DND-41 (cell line): ENCODE data around the gene TRIM6.

Experiments
- ATAC-seq: fragments of 200-7000 bp; cut with Tn5 transposase; 3 replicates; pipeline ENCODE4 v1.9.1; 2021; ENCODE audit warnings: low read depth; ENCODE audit not compliant: insufficient read depth
- DNase-seq: peaks from one replicate; pipeline ENCODE4 v3.0.0-alpha.2; 2020
- H2AFZ ChIP-seq: 2 replicates; pipeline ENCODE4 v1.6.0; 2012; ENCODE audit warnings: low read depth, low read length
- H3K27ac ChIP-seq: 2 replicates; pipeline ENCODE4 v1.5.1; 2012; ENCODE audit warnings: low read length, inconsistent platforms
- H3K27me3 ChIP-seq: fragments of 200-600 bp; sonication (generic); 2 replicates; pipeline ENCODE4 v1.6.0; 2012; ENCODE audit warnings: low read length, mild to moderate bottlenecking, inconsistent platforms; ENCODE audit not compliant: insufficient read depth, poor library complexity
- H3K36me3 ChIP-seq: 2 replicates; pipeline ENCODE4 v1.5.1; 2012; ENCODE audit warnings: low read length, inconsistent platforms; ENCODE audit not compliant: insufficient read depth
- H3K4me1 ChIP-seq: 2 replicates; pipeline ENCODE4 v1.5.1; 2012; ENCODE audit warnings: mild to moderate bottlenecking, low read length; ENCODE audit not compliant: insufficient read depth
- H3K4me2 ChIP-seq: 2 replicates; pipeline ENCODE4 v1.6.0; 2012; ENCODE audit warnings: mild to moderate bottlenecking, moderate library complexity, low read length, inconsistent platforms; ENCODE audit not compliant: insufficient read depth
- H3K4me3 ChIP-seq, 2 experiments: fragments of 200-600 bp in 1 of 2; shearing (Covaris generic) in 1 of 2; 2 replicates each; pipeline ENCODE4 v1.5.1; 2012 to 2016; ENCODE audit warnings: inconsistent platforms in 2 of 2, low read length in 2 of 2, mild to moderate bottlenecking in 2 of 2, low read depth in 1 of 2, moderate library complexity in 1 of 2
- H3K79me2 ChIP-seq: 2 replicates; pipeline ENCODE4 v1.6.0; 2012; ENCODE audit warnings: low read length, inconsistent platforms; ENCODE audit not compliant: insufficient read depth
- H3K9ac ChIP-seq: 2 replicates; pipeline ENCODE4 v1.6.0; 2012; ENCODE audit warnings: low read depth, mild to moderate bottlenecking, inconsistent platforms, low read length, moderate library complexity
- H3K9me3 ChIP-seq: 2 replicates; pipeline ENCODE4 v1.5.1; 2012; ENCODE audit warnings: low read length, moderate library complexity, mild to moderate bottlenecking, inconsistent platforms; ENCODE audit not compliant: insufficient read depth, severe bottlenecking
- H4K20me1 ChIP-seq: 2 replicates; pipeline ENCODE4 v1.6.0; 2012; ENCODE audit warnings: low read length; ENCODE audit not compliant: insufficient read depth
- EZH2 ChIP-seq: IDR thresholded peaks from 3 replicates; pipeline ENCODE4 v1.6.1; 2012; ENCODE audit warnings: borderline replicate concordance, low read depth, mild to moderate bottlenecking, moderate library complexity, low read length, inconsistent platforms; ENCODE audit not compliant: severe bottlenecking
- TF ChIP-seq, protein P1 (sequence below): IDR thresholded peaks from 2 replicates; pipeline ENCODE4 v1.5.1; 2012; ENCODE audit warnings: borderline replicate concordance, low read length, moderate library complexity, mild to moderate bottlenecking; ENCODE audit not compliant: poor library complexity, severe bottlenecking; ENCODE audit errors: extremely low read depth

Gene TRIM6

GRCh38 chr11:5631969-5632635, 35.7 kb downstream of the TRIM6 start:
- H3K27ac ChIP-seq: no peak overlapping the region

GRCh38 chr11:5639953-5640352, 43.5 kb downstream of the TRIM6 start:
- Histone ChIP-seq H3K36me3 (no peaks in the 10 kb centered on the region; the same call in 1 of the 2 replicates), H2AFZ (no peak overlapping the region), H3K4me1 (no peaks in the 10 kb centered on the region), H3K9ac (no peak overlapping the region), H3K79me2 (no peaks in the 10 kb centered on the region), H3K9me3 (no peaks in the 10 kb centered on the region), H4K20me1 (no peaks in the 10 kb centered on the region), H3K27me3 (no peaks in the 10 kb centered on the region), H3K4me3 (no peak overlapping the region), H3K27ac (no peak overlapping the region), H3K4me2 (no peak overlapping the region)
- DNase-seq (no peak), ATAC-seq (no peak)
- TF ChIP-seq, protein P1, sequence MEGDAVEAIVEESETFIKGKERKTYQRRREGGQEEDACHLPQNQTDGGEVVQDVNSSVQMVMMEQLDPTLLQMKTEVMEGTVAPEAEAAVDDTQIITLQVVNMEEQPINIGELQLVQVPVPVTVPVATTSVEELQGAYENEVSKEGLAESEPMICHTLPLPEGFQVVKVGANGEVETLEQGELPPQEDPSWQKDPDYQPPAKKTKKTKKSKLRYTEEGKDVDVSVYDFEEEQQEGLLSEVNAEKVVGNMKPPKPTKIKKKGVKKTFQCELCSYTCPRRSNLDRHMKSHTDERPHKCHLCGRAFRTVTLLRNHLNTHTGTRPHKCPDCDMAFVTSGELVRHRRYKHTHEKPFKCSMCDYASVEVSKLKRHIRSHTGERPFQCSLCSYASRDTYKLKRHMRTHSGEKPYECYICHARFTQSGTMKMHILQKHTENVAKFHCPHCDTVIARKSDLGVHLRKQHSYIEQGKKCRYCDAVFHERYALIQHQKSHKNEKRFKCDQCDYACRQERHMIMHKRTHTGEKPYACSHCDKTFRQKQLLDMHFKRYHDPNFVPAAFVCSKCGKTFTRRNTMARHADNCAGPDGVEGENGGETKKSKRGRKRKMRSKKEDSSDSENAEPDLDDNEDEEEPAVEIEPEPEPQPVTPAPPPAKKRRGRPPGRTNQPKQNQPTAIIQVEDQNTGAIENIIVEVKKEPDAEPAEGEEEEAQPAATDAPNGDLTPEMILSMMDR: no peak
- TF ChIP-seq EZH2: no peak

More at GRCh38 chr11:5631969-5632635, 35.7 kb downstream of the TRIM6 start:
- TF ChIP-seq EZH2: no peak
- TF ChIP-seq, protein P1: no peak
- H3K4me3 ChIP-seq: no peak overlapping the region
- H4K20me1 ChIP-seq: no peaks in the 10 kb centered on the region
- no peak overlapping the region for H3K4me2 ChIP-seq
- no peaks in the 10 kb centered on the region for H3K9me3 ChIP-seq
- H2AFZ ChIP-seq: no peak overlapping the region
- no peaks in the 10 kb centered on the region; the same call in 1 of the 2 replicates for H3K36me3 ChIP-seq
- H3K4me1 ChIP-seq: no peaks in the 10 kb centered on the region
- H3K79me2 ChIP-seq: no peaks in the 10 kb centered on the region
- no peak for ATAC-seq
- no peaks in the 10 kb centered on the region for H3K27me3 ChIP-seq
- no peak overlapping the region for H3K9ac ChIP-seq
- no peak for DNase-seq

- H3K4me2 ChIP-seq: no peak overlapping the region
- no peak overlapping the region for H3K9ac ChIP-seq
- no peak overlapping the region for H2AFZ ChIP-seq
- no peaks in the 10 kb centered on the region for H3K9me3 ChIP-seq
- H4K20me1 ChIP-seq: no peaks in the 10 kb centered on the region
- no peaks in the 10 kb centered on the region for H3K4me1 ChIP-seq
- H3K79me2 ChIP-seq: no peaks in the 10 kb centered on the region
- H3K36me3 ChIP-seq: no peaks in the 10 kb centered on the region; the same call in 1 of the 2 replicates
- no peak for DNase-seq
- H3K27me3 ChIP-seq: no peaks in the 10 kb centered on the region
- ATAC-seq: no peak
- TF ChIP-seq, protein P1: no peak
- TF ChIP-seq EZH2: no peak
- H3K27ac ChIP-seq: no peak overlapping the region
- no peak overlapping the region for H3K4me3 ChIP-seq
Measured at GRCh38 chr11:5643585-5643984, 47.1 kb downstream of the TRIM6 start.

DNA sequence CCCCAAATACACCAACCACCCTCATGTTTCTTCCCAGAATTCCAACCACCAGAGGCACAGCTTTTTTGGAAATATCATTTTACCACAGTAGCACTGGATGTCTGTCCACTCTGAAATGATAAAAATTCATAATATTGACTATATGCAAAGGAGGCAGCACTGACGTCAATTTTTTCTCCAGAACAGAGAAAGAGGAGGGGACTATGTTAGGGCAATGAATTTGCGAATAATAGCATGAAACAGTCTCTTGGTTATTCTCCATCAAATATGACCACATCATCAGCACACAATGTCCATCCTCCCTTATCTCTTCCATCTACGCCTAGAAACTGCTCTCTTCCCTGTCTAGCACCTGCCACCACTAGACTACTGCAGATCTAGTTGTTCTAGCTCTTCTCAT, 49.7 kb downstream of the TRIM6 start:
- Histone ChIP-seq H3K79me2 (no peaks in the 10 kb centered on the region), H3K4me3 (no peak overlapping the region), H4K20me1 (no peaks in the 10 kb centered on the region), H2AFZ (no peak overlapping the region), H3K36me3 (no peaks in the 10 kb centered on the region; the same call in 1 of the 2 replicates), H3K27me3 (no peaks in the 10 kb centered on the region), H3K4me2 (no peak overlapping the region), H3K4me1 (no peaks in the 10 kb centered on the region), H3K9me3 (no peaks in the 10 kb centered on the region), H3K9ac (no peak overlapping the region), H3K27ac (no peak overlapping the region)
- TF ChIP-seq, protein P1: no peak
- no peak for DNase-seq
- ATAC-seq: no peak
